HepG2 (cell line): ENCODE measurements around the gene ZNF507. TPM values are rescaled to one million over a fixed set of nuclear protein-coding genes. Genes with fewer than 3 reads are reported as not detected.

Experiments used
- ATF5 ChIP-seq: sonication (generic); formaldehyde crosslinking; IDR thresholded peaks from 2 replicates; pipeline ENCODE4 v1.4.0; 2020; ENCODE audit warnings: mild to moderate bottlenecking, low read depth, missing genetic modification reagents
- EEA1 ChIP-seq: sonication (generic); formaldehyde crosslinking; IDR thresholded peaks from 2 replicates; pipeline ENCODE4 v1.5.1; 2020; ENCODE audit warnings: mild to moderate bottlenecking, missing genetic modification reagents, borderline replicate concordance
- EP300 ChIP-seq, 3 experiments: sonication (generic) in 1 of 3; formaldehyde crosslinking in 1 of 3; IDR thresholded peaks; 2 replicates each; pipeline versions ENCODE4 v1.5.1 to v1.6.1; 2011 to 2020; ENCODE audit warnings: low read depth in 2 of 3, low read length in 2 of 3, borderline replicate concordance in 1 of 3, improper control_type of control experiment in 1 of 3, mild to moderate bottlenecking in 1 of 3, missing genetic modification reagents in 1 of 3, moderate library complexity in 1 of 3
- FOXJ3 ChIP-seq: sonication (generic); formaldehyde crosslinking; IDR thresholded peaks from 2 replicates; pipeline ENCODE4 v1.4.0; 2020; ENCODE audit warnings: missing genetic modification reagents, mild to moderate bottlenecking, borderline replicate concordance
- IRF2 ChIP-seq: IDR thresholded peaks from 2 replicates; pipeline ENCODE4 v1.6.1; 2018; ENCODE audit warnings: missing genetic modification reagents, missing compliant biosample characterization
- KMT2B ChIP-seq: IDR thresholded peaks from 2 replicates; pipeline ENCODE4 v1.6.1; 2016; ENCODE audit warnings: missing genetic modification reagents, missing compliant biosample characterization
- MAFF ChIP-seq: IDR thresholded peaks from 2 replicates; pipeline ENCODE4 v1.6.1; 2011; ENCODE audit warnings: low read depth, low read length, improper control_type of control experiment
- NFKBIZ ChIP-seq: IDR thresholded peaks from 2 replicates; pipeline ENCODE4 v1.6.1; 2018; ENCODE audit warnings: missing genetic modification reagents, missing compliant biosample characterization
- RCOR2 ChIP-seq: IDR thresholded peaks from 2 replicates; pipeline ENCODE4 v1.6.1; 2016; ENCODE audit warnings: missing biosample characterization, missing genetic modification reagents
- SNRNP70 ChIP-seq: fragments of 200-400 bp; formaldehyde crosslinking; IDR thresholded peaks from 2 replicates; pipeline ENCODE4 v1.6.1; 2017; ENCODE audit warnings: mild to moderate bottlenecking, low read depth, low read length, moderate library complexity
- TSC22D2 ChIP-seq: sonication (generic); formaldehyde crosslinking; IDR thresholded peaks from 2 replicates; pipeline ENCODE4 v1.5.1; 2020; ENCODE audit warnings: missing genetic modification reagents, mild to moderate bottlenecking, borderline replicate concordance
- YEATS4 ChIP-seq: sonication (generic); formaldehyde crosslinking; IDR thresholded peaks from 2 replicates; pipeline ENCODE4 v1.4.0; 2020; ENCODE audit warnings: missing genetic modification reagents, borderline replicate concordance
- ZNF382 ChIP-seq: sonication (generic); formaldehyde crosslinking; IDR thresholded peaks from 2 replicates; pipeline ENCODE4 v1.5.0; 2020; ENCODE audit warnings: missing genetic modification reagents, mild to moderate bottlenecking, borderline replicate concordance
- ZNF672 ChIP-seq: sonication (generic); formaldehyde crosslinking; IDR thresholded peaks from 2 replicates; pipeline ENCODE4 v1.8.1; 2022; ENCODE audit warnings: missing genetic modification reagents
- ZNF678 ChIP-seq: sonication (generic); formaldehyde crosslinking; IDR thresholded peaks from 2 replicates; pipeline ENCODE4 v1.4.0; 2020; ENCODE audit warnings: mild to moderate bottlenecking, missing genetic modification reagents
- ZXDC ChIP-seq: sonication (generic); formaldehyde crosslinking; IDR thresholded peaks from 2 replicates; pipeline ENCODE4 v1.5.0; 2020; ENCODE audit warnings: mild to moderate bottlenecking, missing genetic modification reagents
- polyA plus RNA-seq, 8 experiments: library from polyadenylated mRNA; depleted of rRNA in 3 of 8; stranded (reverse) in 7 of 8; unstranded in 1 of 8; fragments of >200 nt; fragmentation: Illumina TruSeq in 4 of 8; extraction: Trizol in 4 of 8; gene quantifications; 2 replicates each; pipeline versions ENCODE4 v1.2.1 to v1.2.3, GENCODE V29; 2011 to 2016; ENCODE audit warnings: low read depth in 4 of 8, missing spikeins in 1 of 8, mixed read lengths in 1 of 8; ENCODE audit not compliant: insufficient read depth in 1 of 8
- total RNA-seq, 5 experiments: library from RNA; depleted of rRNA; stranded (reverse); fragments of >200 nt; fragmentation: Illumina TruSeq; extraction: Trizol; gene quantifications; 2 replicates each; pipeline ENCODE4 v1.2.3, GENCODE V29; 2016; ENCODE audit warnings: low read depth in 1 of 5
- TF ChIP-seq, protein P1 (sequence below): sonication (generic); formaldehyde crosslinking; IDR thresholded peaks from 2 replicates; pipeline ENCODE4 v1.5.0; 2020; ENCODE audit warnings: missing genetic modification reagents
- TF ChIP-seq, protein P2 (sequence below): sonication (generic); formaldehyde crosslinking; IDR thresholded peaks from 2 replicates; pipeline ENCODE4 v1.5.1; 2020; ENCODE audit warnings: mild to moderate bottlenecking, missing genetic modification reagents, borderline replicate concordance

Gene ZNF507
- total and polyA plus RNA-seq, 2 of the 13 experiments (the other 11 are each of a cell fraction or from before 2014, with no cell fraction given): 7.3 to 10.9 TPM

DNA sequence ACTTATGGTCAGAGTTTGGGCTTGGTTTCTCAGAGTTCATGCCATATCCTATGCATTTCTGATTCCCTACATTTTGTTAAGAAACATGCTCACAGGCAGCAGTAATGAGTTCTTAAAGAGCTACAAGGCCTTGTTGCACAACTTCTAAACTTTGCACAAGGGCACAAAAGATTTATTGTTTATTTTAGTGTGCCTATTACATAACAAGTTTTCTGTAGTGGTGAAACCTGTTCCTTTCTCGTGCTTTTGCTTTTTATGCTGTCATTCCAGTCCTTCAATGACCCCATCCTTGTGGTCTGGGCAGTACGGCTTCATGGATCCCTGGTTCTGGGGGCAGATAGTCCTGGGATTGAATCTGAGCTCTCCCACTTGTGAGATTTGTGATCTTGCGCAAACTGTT, 17.8 kb downstream of the ZNF507 start (continued):
- TF ChIP-seq YEATS4 (peak; percentile 47; the same call in 1 of the 2 replicates), EP300 (IDR thresholded peaks at IDR 0.05; ENCODE audit: low read depth in 2 of 2, low read length in 2 of 2) (peak; percentile 76 to 78; a peak in 3 of 4 replicates), EP300 (CRISPR knock-in tag; IDR thresholded peaks at IDR 0.05; ENCODE audit: borderline replicate concordance) (peak; percentile 24; the same call in 1 of the 2 replicates), NFKBIZ (CRISPR knock-in tag) (peak; percentile 74), EEA1 (CRISPR knock-in tag) (no peak), ZXDC (CRISPR knock-in tag) (no peak), SNRNP70 (no peak), ZNF382 (CRISPR knock-in tag) (no peak), ATF5 (CRISPR knock-in tag) (no peak), KMT2B (CRISPR knock-in tag) (peak; percentile 62; the same call in 1 of the 2 replicates), ZNF678 (no peak), IRF2 (CRISPR knock-in tag) (peak; percentile 80; the same call in 1 of the 2 replicates), ZNF672 (CRISPR knock-in tag) (no peak), TSC22D2 (CRISPR knock-in tag) (no peak), MAFF (no peak), RCOR2 (CRISPR knock-in tag) (peak; percentile 49; the same call in 1 of the 2 replicates), FOXJ3 (peak; percentile 75; the same call in 1 of the 2 replicates)
- TF ChIP-seq, protein P1, sequence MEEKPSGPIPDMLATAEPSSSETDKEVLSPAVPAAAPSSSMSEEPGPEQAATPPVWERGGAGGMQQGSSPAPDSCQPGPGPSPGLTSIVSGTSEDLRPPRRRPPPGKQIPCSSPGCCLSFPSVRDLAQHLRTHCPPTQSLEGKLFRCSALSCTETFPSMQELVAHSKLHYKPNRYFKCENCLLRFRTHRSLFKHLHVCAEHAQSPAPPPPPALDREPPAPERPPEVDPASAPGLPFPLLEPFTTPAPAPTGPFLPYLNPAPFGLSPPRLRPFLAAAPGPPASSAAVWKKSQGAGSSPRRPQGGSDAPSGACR (CRISPR knock-in tag): 0 out of 2 replicates have a peak, but pooled peaks have one; percentile 69
- TF ChIP-seq, protein P2, sequence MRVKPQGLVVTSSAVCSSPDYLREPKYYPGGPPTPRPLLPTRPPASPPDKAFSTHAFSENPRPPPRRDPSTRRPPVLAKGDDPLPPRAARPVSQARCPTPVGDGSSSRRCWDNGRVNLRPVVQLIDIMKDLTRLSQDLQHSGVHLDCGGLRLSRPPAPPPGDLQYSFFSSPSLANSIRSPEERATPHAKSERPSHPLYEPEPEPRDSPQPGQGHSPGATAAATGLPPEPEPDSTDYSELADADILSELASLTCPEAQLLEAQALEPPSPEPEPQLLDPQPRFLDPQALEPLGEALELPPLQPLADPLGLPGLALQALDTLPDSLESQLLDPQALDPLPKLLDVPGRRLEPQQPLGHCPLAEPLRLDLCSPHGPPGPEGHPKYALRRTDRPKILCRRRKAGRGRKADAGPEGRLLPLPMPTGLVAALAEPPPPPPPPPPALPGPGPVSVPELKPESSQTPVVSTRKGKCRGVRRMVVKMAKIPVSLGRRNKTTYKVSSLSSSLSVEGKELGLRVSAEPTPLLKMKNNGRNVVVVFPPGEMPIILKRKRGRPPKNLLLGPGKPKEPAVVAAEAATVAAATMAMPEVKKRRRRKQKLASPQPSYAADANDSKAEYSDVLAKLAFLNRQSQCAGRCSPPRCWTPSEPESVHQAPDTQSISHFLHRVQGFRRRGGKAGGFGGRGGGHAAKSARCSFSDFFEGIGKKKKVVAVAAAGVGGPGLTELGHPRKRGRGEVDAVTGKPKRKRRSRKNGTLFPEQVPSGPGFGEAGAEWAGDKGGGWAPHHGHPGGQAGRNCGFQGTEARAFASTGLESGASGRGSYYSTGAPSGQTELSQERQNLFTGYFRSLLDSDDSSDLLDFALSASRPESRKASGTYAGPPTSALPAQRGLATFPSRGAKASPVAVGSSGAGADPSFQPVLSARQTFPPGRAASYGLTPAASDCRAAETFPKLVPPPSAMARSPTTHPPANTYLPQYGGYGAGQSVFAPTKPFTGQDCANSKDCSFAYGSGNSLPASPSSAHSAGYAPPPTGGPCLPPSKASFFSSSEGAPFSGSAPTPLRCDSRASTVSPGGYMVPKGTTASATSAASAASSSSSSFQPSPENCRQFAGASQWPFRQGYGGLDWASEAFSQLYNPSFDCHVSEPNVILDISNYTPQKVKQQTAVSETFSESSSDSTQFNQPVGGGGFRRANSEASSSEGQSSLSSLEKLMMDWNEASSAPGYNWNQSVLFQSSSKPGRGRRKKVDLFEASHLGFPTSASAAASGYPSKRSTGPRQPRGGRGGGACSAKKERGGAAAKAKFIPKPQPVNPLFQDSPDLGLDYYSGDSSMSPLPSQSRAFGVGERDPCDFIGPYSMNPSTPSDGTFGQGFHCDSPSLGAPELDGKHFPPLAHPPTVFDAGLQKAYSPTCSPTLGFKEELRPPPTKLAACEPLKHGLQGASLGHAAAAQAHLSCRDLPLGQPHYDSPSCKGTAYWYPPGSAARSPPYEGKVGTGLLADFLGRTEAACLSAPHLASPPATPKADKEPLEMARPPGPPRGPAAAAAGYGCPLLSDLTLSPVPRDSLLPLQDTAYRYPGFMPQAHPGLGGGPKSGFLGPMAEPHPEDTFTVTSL (CRISPR knock-in tag): peak; percentile 64; the same call in 1 of the 2 replicates
